OCI-LY3 (cell line): ENCODE results near the gene CCDC17.

ENCODE experiments used
- H2AFZ ChIP-seq: fragments of 200-600, 300-600 bp; shearing (Covaris generic); 2 replicates; pipeline ENCODE4 v1.6.0; 2014; ENCODE audit warnings: antibody characterized with exemption, low read depth, low read length
- H3K27ac ChIP-seq: fragments of 200-600, 300-600 bp; sonication (generic); 2 replicates; pipeline ENCODE4 v1.5.1; 2014; ENCODE audit warnings: mild to moderate bottlenecking, low read length, moderate library complexity, mixed read lengths
- H3K27me3 ChIP-seq: fragments of 200-600, 300-600 bp; sonication (generic); 2 replicates; pipeline ENCODE4 v1.6.1; 2014; ENCODE audit warnings: low read depth, low read length, mixed read lengths
- H3K36me3 ChIP-seq: fragments of 200-600, 300-600 bp; sonication (generic); replicated peaks from 2 replicates; pipeline ENCODE3; 2014; ENCODE audit warnings: low read depth, low read length, mixed read lengths
- H3K4me1 ChIP-seq: fragments of 300-600, 200-600 bp; sonication (generic); 2 replicates; pipeline ENCODE4 v1.6.1; 2014; ENCODE audit warnings: low read length, mixed read lengths
- H3K4me2 ChIP-seq: fragments of 200-600, 300-600 bp; sonication (generic); 2 replicates; pipeline ENCODE4 v1.6.1; 2014; ENCODE audit warnings: low read length, mixed read lengths
- H3K4me3 ChIP-seq: fragments of 300-600, 200-600 bp; sonication (generic); 2 replicates; pipeline ENCODE4 v1.5.1; 2014; ENCODE audit warnings: antibody characterized with exemption, mild to moderate bottlenecking, low read length, moderate library complexity
- H3K79me2 ChIP-seq: fragments of 300-600, 200-600 bp; shearing (Covaris generic); 2 replicates; pipeline ENCODE4 v1.6.1; 2014; ENCODE audit warnings: mild to moderate bottlenecking, low read length, mixed read lengths
- H3K9ac ChIP-seq: fragments of 300-600, 200-600 bp; shearing (Covaris generic); 2 replicates; pipeline ENCODE4 v1.6.0; 2014; ENCODE audit warnings: mild to moderate bottlenecking, low read length, moderate library complexity
- H3K9me3 ChIP-seq: fragments of 200-600, 300-600 bp; shearing (Covaris generic); 2 replicates; pipeline ENCODE4 v1.6.1; 2014; ENCODE audit warnings: low read length, mixed read lengths; ENCODE audit not compliant: insufficient read depth
- H4K20me1 ChIP-seq: fragments of 200-600, 300-600 bp; sonication (generic); 2 replicates; pipeline ENCODE4 v1.6.1; 2016; ENCODE audit warnings: low read length, mixed read lengths; ENCODE audit not compliant: insufficient read depth
- EZH2phosphoT487 ChIP-seq: fragments of 200-600 bp; shearing (Covaris generic); IDR thresholded peaks from 2 replicates; pipeline ENCODE4 v1.6.1; 2018; ENCODE audit warnings: antibody characterized with exemption, mixed run types, low read depth
- TF ChIP-seq, protein P1 (sequence below): fragments of 200-600, 300-600 bp; sonication (generic); IDR thresholded peaks from 2 replicates; pipeline ENCODE4 v1.5.1; 2014; ENCODE audit warnings: antibody characterized with exemption, low read length, low read depth

CCDC17 gene

DNA sequence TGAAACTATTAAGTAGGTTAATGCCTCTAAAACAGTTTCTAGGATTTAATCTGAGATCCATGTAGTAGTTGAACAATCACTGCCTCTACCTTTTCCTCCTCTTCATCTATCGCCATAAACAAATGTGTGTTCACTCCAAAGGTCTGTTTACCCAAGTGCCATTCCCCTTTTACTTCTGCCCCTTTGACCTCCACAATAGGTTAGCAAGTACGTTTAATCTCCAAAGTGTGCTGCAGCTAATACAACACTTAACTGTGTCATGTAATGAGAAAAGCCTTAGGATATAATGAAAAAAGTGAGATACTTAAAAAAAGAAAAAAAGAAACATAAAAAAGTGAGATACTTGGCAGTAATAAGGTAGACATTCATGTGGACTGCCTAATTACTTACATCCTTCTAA, 34.3 kb upstream of the CCDC17 start:
- no peak overlapping the region for H3K4me2 ChIP-seq
- no peaks in the 10 kb centered on the region for H3K27me3 ChIP-seq
- no peaks in the 10 kb centered on the region for H3K9me3 ChIP-seq
- H3K36me3 ChIP-seq: peaks cover 33% of the 10 kb centered on the region
- H3K27ac ChIP-seq: no peak overlapping the region
- no peak overlapping the region for H2AFZ ChIP-seq
- peaks cover 17% of the 10 kb centered on the region; the same call in 1 of the 2 replicates for H4K20me1 ChIP-seq
- H3K9ac ChIP-seq: no peak overlapping the region
- TF ChIP-seq, protein P1, sequence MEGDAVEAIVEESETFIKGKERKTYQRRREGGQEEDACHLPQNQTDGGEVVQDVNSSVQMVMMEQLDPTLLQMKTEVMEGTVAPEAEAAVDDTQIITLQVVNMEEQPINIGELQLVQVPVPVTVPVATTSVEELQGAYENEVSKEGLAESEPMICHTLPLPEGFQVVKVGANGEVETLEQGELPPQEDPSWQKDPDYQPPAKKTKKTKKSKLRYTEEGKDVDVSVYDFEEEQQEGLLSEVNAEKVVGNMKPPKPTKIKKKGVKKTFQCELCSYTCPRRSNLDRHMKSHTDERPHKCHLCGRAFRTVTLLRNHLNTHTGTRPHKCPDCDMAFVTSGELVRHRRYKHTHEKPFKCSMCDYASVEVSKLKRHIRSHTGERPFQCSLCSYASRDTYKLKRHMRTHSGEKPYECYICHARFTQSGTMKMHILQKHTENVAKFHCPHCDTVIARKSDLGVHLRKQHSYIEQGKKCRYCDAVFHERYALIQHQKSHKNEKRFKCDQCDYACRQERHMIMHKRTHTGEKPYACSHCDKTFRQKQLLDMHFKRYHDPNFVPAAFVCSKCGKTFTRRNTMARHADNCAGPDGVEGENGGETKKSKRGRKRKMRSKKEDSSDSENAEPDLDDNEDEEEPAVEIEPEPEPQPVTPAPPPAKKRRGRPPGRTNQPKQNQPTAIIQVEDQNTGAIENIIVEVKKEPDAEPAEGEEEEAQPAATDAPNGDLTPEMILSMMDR: no peak
- H3K4me1 ChIP-seq: no peaks in the 10 kb centered on the region
- H3K79me2 ChIP-seq: peaks cover 21% of the 10 kb centered on the region
- no peak overlapping the region for H3K4me3 ChIP-seq

DNA sequence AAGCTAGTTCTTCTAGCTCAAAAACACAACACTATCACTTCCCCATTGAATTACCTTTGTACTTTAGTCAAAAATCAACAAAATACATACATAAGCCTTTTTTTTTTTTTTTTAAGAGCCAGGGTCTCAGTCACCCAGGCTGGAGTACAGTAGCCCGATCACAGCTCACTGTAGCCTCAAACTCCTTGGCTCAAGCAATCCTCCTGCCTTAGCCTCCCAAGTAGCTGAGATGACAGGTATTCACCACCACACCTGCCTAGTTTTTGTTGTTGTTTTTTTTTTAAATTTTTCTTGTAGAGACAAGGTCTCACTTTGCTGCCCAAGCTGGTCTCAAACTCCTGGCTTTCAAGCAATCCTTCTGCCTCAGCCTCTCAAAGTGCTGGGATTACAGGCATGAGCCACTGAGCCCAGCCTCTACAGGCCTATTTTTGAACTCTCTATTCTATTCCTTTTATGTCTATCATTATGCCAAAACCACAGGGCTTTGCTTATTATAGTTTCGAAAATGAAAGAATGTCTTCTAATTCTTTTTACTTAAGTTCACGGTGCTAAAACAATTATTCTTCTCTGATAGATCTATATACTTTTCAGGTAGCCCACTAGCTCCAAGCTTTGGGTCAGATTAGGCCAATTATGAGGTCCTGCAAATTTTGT, 32.8 kb upstream of the CCDC17 start:
- Histone ChIP-seq H4K20me1 (0 out of 2 replicates have a peak, but pooled peaks cover 7% of the 10 kb centered on the region), H3K9ac (no peak overlapping the region), H3K27me3 (no peaks in the 10 kb centered on the region), H3K4me3 (no peak overlapping the region), H3K9me3 (no peaks in the 10 kb centered on the region), H3K79me2 (peaks cover 7% of the 10 kb centered on the region), H3K27ac (no peak overlapping the region), H3K36me3 (peaks cover 41% of the 10 kb centered on the region), H3K4me1 (no peaks in the 10 kb centered on the region), H2AFZ (no peak overlapping the region), H3K4me2 (no peak overlapping the region)
- TF ChIP-seq, protein P1: no peak
- TF ChIP-seq EZH2phosphoT487: no peak

DNA sequence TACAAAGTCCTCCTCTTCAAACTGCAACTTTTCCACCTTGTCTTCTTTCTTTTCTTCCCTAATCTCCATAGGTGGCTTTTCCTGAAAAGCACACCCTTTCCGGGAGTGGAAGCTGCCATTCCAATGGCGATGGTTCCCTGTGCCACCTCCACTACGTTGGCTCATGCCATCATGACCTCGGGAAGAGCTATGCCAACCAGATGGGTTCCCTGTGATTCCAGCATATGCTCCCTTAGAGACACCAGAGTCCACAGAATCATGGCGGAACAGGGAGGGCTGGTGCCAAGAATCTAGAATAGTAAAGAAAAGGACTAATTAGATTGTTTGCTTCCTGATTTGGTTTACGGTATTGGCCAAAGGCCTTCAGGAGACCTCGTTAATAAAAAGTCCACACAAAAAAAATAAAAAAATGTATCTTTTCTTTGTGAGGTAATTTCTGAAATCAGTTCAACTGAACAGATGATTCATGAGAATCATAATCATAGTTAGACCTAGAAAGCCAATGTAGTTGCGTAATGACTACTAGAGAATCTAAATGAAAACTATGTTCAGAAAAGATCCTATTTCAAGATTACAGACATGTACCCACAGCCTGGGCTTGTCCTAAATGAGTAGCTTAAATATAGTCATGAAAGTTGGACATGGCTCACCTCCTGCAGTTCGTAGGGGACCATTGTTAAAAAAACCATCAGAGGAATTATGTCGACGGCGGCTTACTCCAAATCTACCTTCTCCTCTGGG, 30.9 kb upstream of the CCDC17 start:
- no peak overlapping the region for H3K9ac ChIP-seq
- no peaks in the 10 kb centered on the region for H3K9me3 ChIP-seq
- H3K27me3 ChIP-seq: no peaks in the 10 kb centered on the region
- H3K4me3 ChIP-seq: no peak overlapping the region
- TF ChIP-seq, protein P1: no peak
- no peak for TF ChIP-seq EZH2phosphoT487
- H3K4me2 ChIP-seq: no peak overlapping the region
- peaks cover 40% of the 10 kb centered on the region for H3K36me3 ChIP-seq
- no peak overlapping the region for H2AFZ ChIP-seq
- H3K4me1 ChIP-seq: no peaks in the 10 kb centered on the region
- H4K20me1 ChIP-seq: no peaks in the 10 kb centered on the region
- no peaks in the 10 kb centered on the region for H3K79me2 ChIP-seq
- no peak overlapping the region for H3K27ac ChIP-seq

DNA sequence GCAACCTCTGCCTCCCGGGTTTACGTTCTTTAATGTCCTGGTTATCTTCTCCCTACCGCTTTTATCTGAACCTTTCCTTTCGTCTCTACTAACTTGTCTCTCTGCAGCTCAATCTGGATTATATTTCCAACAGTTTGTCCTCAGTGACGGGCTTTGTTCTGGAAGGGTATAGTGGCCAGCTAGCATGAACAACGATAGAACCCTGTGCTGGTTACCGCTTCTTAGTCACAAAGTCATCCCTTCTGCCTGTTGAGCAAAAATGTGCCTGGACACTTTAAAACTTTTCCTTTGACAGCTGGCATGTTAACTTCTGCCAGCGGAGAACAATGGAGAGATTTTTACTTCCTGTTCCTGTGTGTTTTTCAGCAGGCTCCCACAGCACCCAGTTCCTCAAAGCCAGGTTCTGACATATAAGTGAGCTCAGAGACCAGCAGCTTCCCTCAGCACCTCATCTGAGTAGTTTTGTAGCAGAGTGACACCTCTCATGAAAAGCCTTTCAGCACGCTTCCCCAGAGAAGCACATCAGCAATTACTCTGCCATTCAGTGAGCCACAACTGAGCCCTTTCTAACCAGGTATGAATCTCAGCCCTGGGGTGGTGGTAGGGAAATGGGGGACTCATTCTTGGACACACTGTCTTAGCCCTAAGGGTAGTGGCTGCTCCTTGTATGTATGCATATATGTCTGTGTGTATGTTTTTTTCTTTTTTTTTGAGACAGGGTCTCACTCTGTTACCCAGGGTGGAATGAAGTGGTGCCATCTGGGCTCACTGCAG, 23.6 kb upstream of the CCDC17 start:
- Histone ChIP-seq H2AFZ (no peak overlapping the region), H3K27ac (no peak overlapping the region), H3K27me3 (no peaks in the 10 kb centered on the region), H3K79me2 (no peaks in the 10 kb centered on the region), H4K20me1 (no peaks in the 10 kb centered on the region), H3K36me3 (peaks cover 15% of the 10 kb centered on the region), H3K9ac (no peak overlapping the region), H3K9me3 (no peaks in the 10 kb centered on the region), H3K4me1 (no peaks in the 10 kb centered on the region), H3K4me2 (no peak overlapping the region), H3K4me3 (no peak overlapping the region)
- TF ChIP-seq, protein P1: no peak
- TF ChIP-seq EZH2phosphoT487: no peak
